GM23338 (cell line): ENCODE results near the gene LEKR1. TPM values are rescaled to one million over a fixed set of nuclear protein-coding genes. Genes with fewer than 3 reads are reported as not detected.

Source experiments
- ATAC-seq: fragments of 200-7000 bp; cut with Tn5 transposase; 3 replicates; pipeline ENCODE4 v1.9.1; 2020
- DNase-seq: peaks from one replicate; pipeline ENCODE4 v3.0.0-alpha.2; 2015; ENCODE audit warnings: low spot score
- H2AFZ ChIP-seq: fragments of 200-600 bp; sonication (generic); 2 replicates; pipeline ENCODE4 v1.8.0; 2016; ENCODE audit warnings: antibody characterized with exemption, mild to moderate bottlenecking, moderate library complexity
- H3F3A ChIP-seq: fragments of 200-600 bp; sonication (generic); replicated peaks from 2 replicates; pipeline ENCODE4 v1.8.0; 2017; ENCODE audit warnings: antibody characterized with exemption, mixed run types, low read depth
- H3K27ac ChIP-seq: fragments of 200-600 bp; sonication (generic); 2 replicates; pipeline ENCODE4 v1.6.1; 2016; ENCODE audit warnings: low read depth
- H3K27me3 ChIP-seq: fragments of 200-600 bp; sonication (generic); 2 replicates; pipeline ENCODE4 v1.8.0; 2016; ENCODE audit warnings: mild to moderate bottlenecking, mixed run types, moderate library complexity; ENCODE audit not compliant: insufficient read depth
- H3K36me3 ChIP-seq: fragments of 200-600 bp; sonication (generic); 2 replicates; pipeline ENCODE4 v1.8.0; 2016; ENCODE audit warnings: mild to moderate bottlenecking; ENCODE audit not compliant: insufficient read depth
- H3K4me1 ChIP-seq: fragments of 200-600 bp; sonication (generic); 2 replicates; pipeline ENCODE4 v1.8.0; 2016; ENCODE audit warnings: mild to moderate bottlenecking, moderate library complexity; ENCODE audit not compliant: insufficient read depth
- H3K4me2 ChIP-seq: fragments of 200-600 bp; sonication (generic); 2 replicates; pipeline ENCODE4 v1.7.1; 2017; ENCODE audit warnings: mixed run types
- H3K4me3 ChIP-seq: fragments of 200-600 bp; sonication (generic); 2 replicates; pipeline ENCODE4 v1.6.1; 2016; ENCODE audit warnings: mixed run types
- H3K79me2 ChIP-seq: fragments of 200-600 bp; sonication (generic); replicated peaks from 2 replicates; pipeline ENCODE4 v1.8.0; 2017; ENCODE audit warnings: mild to moderate bottlenecking; ENCODE audit not compliant: insufficient read depth
- H3K9me2 ChIP-seq: fragments of 200-600 bp; sonication (generic); 2 replicates; pipeline ENCODE4 v1.8.0; 2017; ENCODE audit not compliant: insufficient read depth
- H4K20me1 ChIP-seq: fragments of 200-600 bp; sonication (generic); replicated peaks from 2 replicates; pipeline ENCODE4 v1.8.0; 2017; ENCODE audit warnings: mild to moderate bottlenecking; ENCODE audit not compliant: insufficient read depth
- H3K27ac Mint-ChIP-seq: 2 replicates; pipeline ENCODE4 v1.8.0; 2020; ENCODE audit warnings: inconsistent platforms, mild to moderate bottlenecking, moderate library complexity, mixed read lengths
- H3K27me3 Mint-ChIP-seq: 3 replicates; pipeline ENCODE4 v1.8.0; 2022; ENCODE audit warnings: low read depth, mild to moderate bottlenecking, moderate library complexity, mixed read lengths, inconsistent platforms; ENCODE audit not compliant: insufficient read depth, poor library complexity
- H3K36me3 Mint-ChIP-seq: 3 replicates; pipeline ENCODE4 v1.8.0; 2021; ENCODE audit warnings: low read depth, mild to moderate bottlenecking, inconsistent platforms, moderate library complexity, mixed read lengths
- H3K4me1 Mint-ChIP-seq: 3 replicates; pipeline ENCODE4 v1.8.0; 2020; ENCODE audit warnings: mild to moderate bottlenecking, inconsistent platforms, mixed read lengths
- H3K4me3 Mint-ChIP-seq: 3 replicates; pipeline ENCODE4 v1.8.0; 2021; ENCODE audit warnings: moderate library complexity, mild to moderate bottlenecking, inconsistent platforms, mixed read lengths
- H3K9me3 Mint-ChIP-seq: 3 replicates; pipeline ENCODE4 v1.8.0; 2020; ENCODE audit warnings: moderate library complexity, mild to moderate bottlenecking, inconsistent platforms, mixed read lengths
- CREB1 ChIP-seq: fragments of 250-450 bp; sonication (Bioruptor Pico); IDR thresholded peaks from 2 replicates; pipeline ENCODE4 v1.5.0; 2020; ENCODE audit warnings: low read depth, mild to moderate bottlenecking, moderate library complexity
- CTCF ChIP-seq, 2 experiments: fragments of 200-600 bp in 1 of 2; sonication (generic) in 1 of 2; conservative IDR thresholded peaks; 2 replicates each; pipeline versions ENCODE4 v1.5.1 to v1.6.1; 2016 to 2017; ENCODE audit warnings: antibody characterized with exemption in 2 of 2, low read depth in 2 of 2, mild to moderate bottlenecking in 2 of 2, moderate library complexity in 1 of 2
- ETS1 ChIP-seq: IDR thresholded peaks from 2 replicates; pipeline ENCODE4 v1.6.1; 2016; ENCODE audit warnings: antibody characterized with exemption
- EZH2 ChIP-seq: fragments of 200-600 bp; sonication (generic); IDR thresholded peaks from one replicate; pipeline ENCODE4 v1.8.0; 2017; ENCODE audit warnings: antibody characterized with exemption, mild to moderate bottlenecking, low read depth; ENCODE audit not compliant: unreplicated experiment
- EZH2phosphoT487 ChIP-seq: fragments of 200-600 bp; sonication (generic); IDR thresholded peaks from one replicate; pipeline ENCODE4 v1.8.1; 2018; ENCODE audit warnings: antibody characterized with exemption; ENCODE audit not compliant: unreplicated experiment
- JUNB ChIP-seq: IDR thresholded peaks from one replicate; pipeline ENCODE4 v1.6.1; 2016; ENCODE audit warnings: antibody characterized with exemption; ENCODE audit not compliant: unreplicated experiment
- NANOG ChIP-seq: IDR thresholded peaks from 2 replicates; pipeline ENCODE4 v1.6.1; 2016; ENCODE audit warnings: antibody characterized with exemption, borderline replicate concordance
- POLR2AphosphoS5 ChIP-seq: IDR thresholded peaks from 2 replicates; pipeline ENCODE4 v1.6.1; 2016; ENCODE audit warnings: antibody characterized with exemption, low read depth
- REST ChIP-seq: IDR thresholded peaks from one replicate; pipeline ENCODE4 v1.6.1; 2018; ENCODE audit warnings: antibody characterized with exemption; ENCODE audit not compliant: unreplicated experiment
- STAT1 ChIP-seq: IDR thresholded peaks from one replicate; pipeline ENCODE4 v1.6.1; 2016; ENCODE audit warnings: antibody characterized with exemption; ENCODE audit not compliant: unreplicated experiment
- ZNF114 ChIP-seq: fragments of 250-450 bp; sonication (Bioruptor Pico); IDR thresholded peaks from 2 replicates; pipeline ENCODE4 v1.5.0; 2020; ENCODE audit warnings: mild to moderate bottlenecking, moderate library complexity
- ZNF331 ChIP-seq: fragments of 250-450 bp; sonication (Bioruptor Pico); IDR thresholded peaks from 2 replicates; pipeline ENCODE4 v1.5.0; 2020; ENCODE audit warnings: low read depth, mild to moderate bottlenecking, moderate library complexity
- ZNF462 ChIP-seq: fragments of 250-450 bp; sonication (Bioruptor Pico); IDR thresholded peaks from 2 replicates; pipeline ENCODE4 v1.5.0; 2020; ENCODE audit warnings: mild to moderate bottlenecking, moderate library complexity
- polyA plus RNA-seq: library from polyadenylated mRNA; unstranded; fragments of >200 nt; fragmentation: Nextera tagmentation; extraction: Ambion mirVana; gene quantifications from 2 replicates; pipeline ENCODE4 v1.2.1, GENCODE V29; 2016
- total RNA-seq: library from RNA; depleted of rRNA; stranded (reverse); fragments of >200 nt; shearing (Covaris generic); gene quantifications from 2 replicates; pipeline ENCODE4 v1.2.3, GENCODE V29; 2014

LEKR1 gene
- total and polyA plus RNA-seq, 2 experiments from 2014 or later = not detected

- peak; percentile 28 for ATAC-seq
Observed at GRCh38 chr3:156834962-156835535, 8.9 kb downstream of the LEKR1 start.

More at GRCh38 chr3:156834962-156835535, 8.9 kb downstream of the LEKR1 start:
- TF ChIP-seq EZH2 = no peak
- TF ChIP-seq JUNB = no peak
- TF ChIP-seq POLR2AphosphoS5 = no peak
- TF ChIP-seq STAT1 = no peak
- TF ChIP-seq ZNF114 = no peak
- no peak for TF ChIP-seq NANOG
- no peak for TF ChIP-seq CTCF (conservative IDR thresholded peaks at IDR 0.05; ENCODE audit: low read depth in 2 of 2)
- no peak for TF ChIP-seq ETS1
- no peak for TF ChIP-seq CREB1 (CRISPR knock-in tag)
- TF ChIP-seq REST = no peak
- no peak for TF ChIP-seq ZNF331 (CRISPR knock-in tag)
- no peak for TF ChIP-seq EZH2phosphoT487
- TF ChIP-seq ZNF462 (CRISPR knock-in tag) = no peak
- no peaks in the 10 kb centered on the region for H4K20me1 ChIP-seq
- DNase-seq = no peak
- H3K9me2 ChIP-seq = 0 out of 2 replicates have a peak, but pooled peaks cover 4% of the 10 kb centered on the region
- H3K79me2 ChIP-seq = no peaks in the 10 kb centered on the region
- Mint-ChIP-seq H3K9me3 (no peaks in the 10 kb centered on the region), H3K27me3 (peaks cover 8% of the 10 kb centered on the region), H3K4me1 (peaks cover 59% of the 10 kb centered on the region), H3K4me3 (no peak overlapping the region), H3K27ac (no peak overlapping the region), H3K36me3 (no peaks in the 10 kb centered on the region; the same call in 2 of the 3 replicates)
- H3K36me3 ChIP-seq = no peaks in the 10 kb centered on the region
- H3K27ac ChIP-seq = no peak overlapping the region
- no peak overlapping the region for H2AFZ ChIP-seq
- H3K4me3 ChIP-seq = no peak overlapping the region
- no peaks in the 10 kb centered on the region for H3F3A ChIP-seq
- peaks cover 77% of the 10 kb centered on the region for H3K27me3 ChIP-seq
- peaks cover 40% of the 10 kb centered on the region for H3K4me1 ChIP-seq
- H3K4me2 ChIP-seq = 0 out of 2 replicates have a peak overlapping the region, but pooled peaks have one; percentile 21
